HEK293 (cell line): ENCODE data around the gene CFAP58.

ENCODE experiments used
- KLF8 ChIP-seq: fragments of 450-650 bp; formaldehyde crosslinking; IDR thresholded peaks from 2 replicates; pipeline ENCODE4 v1.5.1; 2016; ENCODE audit warnings: missing biosample characterization, missing genetic modification characterization
- ZNF280D ChIP-seq: fragments of 450-650 bp; formaldehyde crosslinking; IDR thresholded peaks from 2 replicates; pipeline ENCODE4 v1.5.1; 2016; ENCODE audit warnings: missing biosample characterization, missing genetic modification characterization
- ZNF707 ChIP-seq: fragments of 450-650 bp; formaldehyde crosslinking; IDR thresholded peaks from 2 replicates; pipeline ENCODE4 v1.5.1; 2016; ENCODE audit warnings: missing biosample characterization, missing genetic modification characterization

DNA sequence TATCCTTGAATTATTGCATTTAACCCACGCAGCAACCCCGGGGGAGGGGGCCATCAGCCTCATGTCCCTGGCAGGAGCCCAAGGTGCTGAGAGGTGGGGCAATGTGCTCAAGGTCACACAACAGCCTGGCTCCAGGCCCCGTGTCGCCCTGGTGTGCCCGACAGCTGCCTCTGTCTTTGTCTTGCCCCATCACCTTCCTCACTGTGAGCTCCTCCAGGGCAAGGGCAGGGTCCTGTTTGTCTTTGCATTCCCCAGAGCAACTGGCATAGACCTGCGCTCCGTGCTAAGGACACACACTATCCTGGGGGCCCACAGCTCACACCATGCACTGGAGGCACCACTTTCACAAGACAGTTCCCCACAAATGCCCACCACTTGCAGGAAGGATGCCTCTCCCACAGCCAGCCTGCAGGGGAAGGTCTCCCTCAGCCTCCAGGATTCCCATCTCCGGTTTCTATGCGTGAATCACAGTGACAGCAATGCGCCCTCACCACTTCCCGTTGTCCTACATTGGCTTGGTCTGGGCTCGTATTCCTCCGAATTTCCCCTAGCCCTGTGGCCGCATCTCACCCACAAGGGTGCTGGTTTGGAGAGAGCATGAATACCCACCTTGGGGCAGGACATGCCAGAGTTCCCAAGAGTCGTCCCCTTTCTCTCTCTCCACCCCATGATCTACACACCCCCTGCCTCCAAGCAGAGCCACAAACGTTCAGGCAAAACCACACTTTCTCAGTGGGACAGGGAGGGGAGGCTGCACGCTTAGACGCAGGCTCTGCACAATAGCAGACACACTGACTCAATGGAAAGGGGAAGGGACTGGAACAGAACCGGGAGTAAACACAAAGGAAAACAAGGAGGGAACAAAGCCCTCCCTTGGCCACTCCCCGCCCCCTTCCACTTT lies 25.6 kb upstream of the CFAP58 start:
- TF ChIP-seq ZNF707 (tag by site-specific recombination) (no peak), KLF8 (tag by site-specific recombination) (no peak), ZNF280D (tag by site-specific recombination) (no peak)
